ENCODE measurements around the gene TMEM179.

TMEM179 gene

GRCh38 chr14:104561632-104562495, 42.7 kb downstream of the TMEM179 start:
- TF ChIP-seq CTCF (IDR thresholded peaks at IDR 0.05) = no peak
- H3K4me1 ChIP-seq = peaks cover 0 to 7% (median 5%) of the 10 kb centered on the region in 4 donors
- intact Hi-C loops (cut with DNase I; ENCODE audit: low total_unique reads) = no loop called here

GRCh38 chr14:104561124-104561557, 43.4 kb downstream of the TMEM179 start:
- no peak for TF ChIP-seq CTCF (IDR thresholded peaks at IDR 0.05)
- Histone ChIP-seq H3K27ac (no peak overlapping the region), H3K36me3 (no peaks in the 10 kb centered on the region), H3K4me3 (no peak overlapping the region), H3K27me3 (peaks cover 0 to 87% of the 10 kb centered on the region in 2 donors), H3K4me1 (peaks cover 0 to 7% (median 5%) of the 10 kb centered on the region in 4 donors), H3K9me3 (no peaks in the 10 kb centered on the region)
- no peak for DNase-seq
- intact Hi-C loops (cut with DNase I; ENCODE audit: low total_unique reads) = no loop called here

More at GRCh38 chr14:104561632-104562495, 42.7 kb downstream of the TMEM179 start:
- no peak overlapping the region for H3K27ac ChIP-seq
- DNase-seq = no peak
- H3K9me3 ChIP-seq = no peaks in the 10 kb centered on the region
- H3K27me3 ChIP-seq = peaks cover 0 to 87% of the 10 kb centered on the region in 2 donors
- no peaks in the 10 kb centered on the region for H3K36me3 ChIP-seq
- no peak overlapping the region for H3K4me3 ChIP-seq

GRCh38 chr14:104560586-104560945, 44.0 kb downstream of the TMEM179 start:
- no peak for TF ChIP-seq CTCF (IDR thresholded peaks at IDR 0.05)

GRCh38 chr14:104559804-104560585, 44.6 kb downstream of the TMEM179 start:
- no peaks in the 10 kb centered on the region for H3K36me3 ChIP-seq
- H3K27me3 ChIP-seq = peaks cover 0 to 84% of the 10 kb centered on the region in 2 donors
- intact Hi-C loops (cut with DNase I; ENCODE audit: low total_unique reads) = no loop called here
- peaks cover 0 to 7% (median 5%) of the 10 kb centered on the region in 4 donors for H3K4me1 ChIP-seq
- DNase-seq = no peak
- no peak overlapping the region for H3K27ac ChIP-seq
- no peak overlapping the region for H3K4me3 ChIP-seq
- TF ChIP-seq CTCF (IDR thresholded peaks at IDR 0.05) = no peak
- no peaks in the 10 kb centered on the region for H3K9me3 ChIP-seq

More at GRCh38 chr14:104560586-104560945, 44.0 kb downstream of the TMEM179 start:
- H3K27ac ChIP-seq = no peak overlapping the region
- H3K27me3 ChIP-seq = peaks cover 0 to 87% of the 10 kb centered on the region in 2 donors
- DNase-seq = no peak
- no peak overlapping the region for H3K4me3 ChIP-seq
- H3K9me3 ChIP-seq = no peaks in the 10 kb centered on the region
- intact Hi-C loops (cut with DNase I; ENCODE audit: low total_unique reads) = no loop called here
- peaks cover 0 to 7% (median 5%) of the 10 kb centered on the region in 4 donors for H3K4me1 ChIP-seq
- no peaks in the 10 kb centered on the region for H3K36me3 ChIP-seq

GRCh38 chr14:104559028-104559803, 45.4 kb downstream of the TMEM179 start:
- Histone ChIP-seq H3K4me3 (no peak overlapping the region), H3K36me3 (no peaks in the 10 kb centered on the region), H3K27me3 (peaks cover 0 to 84% of the 10 kb centered on the region in 2 donors), H3K9me3 (no peaks in the 10 kb centered on the region), H3K27ac (no peak overlapping the region), H3K4me1 (peaks cover 0 to 7% (median 4%) of the 10 kb centered on the region in 4 donors)
- TF ChIP-seq CTCF (IDR thresholded peaks at IDR 0.05) = no peak
- intact Hi-C loops (cut with DNase I; ENCODE audit: low total_unique reads) = no loop called here
- DNase-seq = peak in 1 of 2 donors; percentile 51
